B cell (primary cell): ENCODE data around the gene EPSTI1. TPM values are rescaled to one million over a fixed set of nuclear protein-coding genes. Genes with fewer than 3 reads are reported as not detected.

ENCODE experiments used
- ATAC-seq: fragments of 200-7000 bp; cut with Tn5 transposase; one replicate; pipeline ENCODE4 v1.10.0; 2021; ENCODE audit warnings: low read depth, mild to moderate bottlenecking, moderate number of reproducible peaks, moderate library complexity
- CTCF ChIA-PET: fragments of 350-600 bp; sonication (Branson Sonifier 250); formaldehyde crosslinking; loops from one replicate; lab custom pipeline; 2021; ENCODE audit warnings: antibody characterized with exemption, inconsistent platforms; lab: Charles Lee
- POLR2A ChIA-PET: fragments of 350-600 bp; sonication (Branson Sonifier 250); formaldehyde crosslinking; loops from one replicate; lab custom pipeline; 2021; ENCODE audit warnings: antibody characterized with exemption; lab: Charles Lee
- DNase-seq: peaks from one replicate; pipeline ENCODE4 v3.0.0; 2013
- H2AFZ ChIP-seq: 2 replicates; pipeline ENCODE4 v1.6.1; 2012; ENCODE audit warnings: mild to moderate bottlenecking, low read depth, low read length; ENCODE audit not compliant: insufficient read depth, poor library complexity, severe bottlenecking
- H3K27ac ChIP-seq, 2 donors: 1 replicate in 1 of 2; 2 replicates in 1 of 2; pipeline ENCODE4 v1.5.1; 2012 to 2013; ENCODE audit warnings: low read length in 2 of 2, mild to moderate bottlenecking in 2 of 2, moderate library complexity in 1 of 2
- H3K27me3 ChIP-seq, 4 experiments: fragments of 200-600 bp in 1 of 4; sonication (generic) in 1 of 4; replicated peaks in 1 of 4; 1 replicate in 2 of 4; 2 replicates in 2 of 4; pipeline versions ENCODE4 v1.6.1 to v1.7.0; 2013 to 2016; ENCODE audit warnings: low read length in 3 of 4, mild to moderate bottlenecking in 2 of 4, mixed read lengths in 1 of 4, moderate library complexity in 1 of 4; ENCODE audit not compliant: insufficient read depth in 4 of 4, control insufficient read depth in 3 of 4; ENCODE audit errors: control extremely low read depth in 1 of 4
- H3K36me3 ChIP-seq, 2 experiments: replicated peaks in 1 of 2; 1 replicate in 1 of 2; 2 replicates in 1 of 2; pipeline versions ENCODE4 v1.6.1 to v1.7.1; 2013; ENCODE audit warnings: low read length in 1 of 2; ENCODE audit not compliant: insufficient read depth in 2 of 2, control insufficient read depth in 1 of 2; ENCODE audit errors: control extremely low read depth in 1 of 2, extremely low read depth in 1 of 2
- H3K4me1 ChIP-seq, 2 donors: fragments of 200-600 bp in 1 of 2; sonication (generic) in 1 of 2; 1 replicate in 1 of 2; 2 replicates in 1 of 2; pipeline versions ENCODE4 v1.5.1 to v1.6.1; 2013 to 2017; ENCODE audit warnings: low read length in 2 of 2; ENCODE audit not compliant: control insufficient read depth in 2 of 2, insufficient read depth in 2 of 2
- H3K4me2 ChIP-seq: replicated peaks from 2 replicates; pipeline ENCODE3; 2012; ENCODE audit warnings: mild to moderate bottlenecking, low read depth, low read length; ENCODE audit not compliant: poor library complexity, severe bottlenecking
- H3K4me3 ChIP-seq, 5 experiments: fragments of 200-600 bp in 1 of 5; sonication (generic) in 1 of 5; 1 replicate in 3 of 5; 2 replicates in 2 of 5; pipeline versions ENCODE4 v1.5.1 to v1.7.0; 2011 to 2016; ENCODE audit warnings: low read length in 4 of 5, mild to moderate bottlenecking in 4 of 5, low read depth in 2 of 5, control low read depth in 1 of 5, moderate library complexity in 1 of 5; ENCODE audit not compliant: insufficient read depth in 1 of 5; ENCODE audit errors: control extremely low read depth in 1 of 5, extremely low read depth in 1 of 5
- H3K79me2 ChIP-seq: fragments of 200-600 bp; sonication (generic); one replicate; pipeline ENCODE4 v1.6.0; 2016; ENCODE audit warnings: low read length; ENCODE audit not compliant: control insufficient read depth, insufficient read depth
- H3K9ac ChIP-seq: fragments of 200-600 bp; sonication (generic); 2 replicates; pipeline ENCODE4 v1.6.1; 2017; ENCODE audit warnings: mild to moderate bottlenecking, low read length, moderate library complexity
- H3K9me3 ChIP-seq, 3 donors: one replicate each; pipeline versions ENCODE4 v1.6.1 to v1.7.1; 2013; ENCODE audit warnings: low read length in 2 of 3; ENCODE audit not compliant: control insufficient read depth in 2 of 3, insufficient read depth in 1 of 3; ENCODE audit errors: control extremely low read depth in 1 of 3
- H4K20me1 ChIP-seq: 2 replicates; pipeline ENCODE4 v1.6.0; 2012; ENCODE audit warnings: mild to moderate bottlenecking, low read length; ENCODE audit not compliant: insufficient read depth, control insufficient read depth, poor library complexity, severe bottlenecking
- H3K27ac Mint-ChIP-seq: one replicate; pipeline ENCODE4 v1.8.0; 2021; ENCODE audit warnings: mixed read lengths
- H3K27me3 Mint-ChIP-seq: one replicate; pipeline ENCODE4 v1.8.0; 2021; ENCODE audit warnings: mixed read lengths
- H3K4me1 Mint-ChIP-seq: one replicate; pipeline ENCODE4 v1.8.0; 2021; ENCODE audit warnings: mixed read lengths
- H3K4me3 Mint-ChIP-seq: one replicate; pipeline ENCODE4 v1.8.0; 2021; ENCODE audit warnings: mixed read lengths
- H3K9me3 Mint-ChIP-seq: one replicate; pipeline ENCODE4 v1.8.0; 2022; ENCODE audit warnings: mixed read lengths; ENCODE audit not compliant: insufficient read depth
- CTCF ChIP-seq: fragments of 200-600 bp; IDR thresholded peaks from one replicate; pipeline ENCODE4 v1.8.0; 2022; ENCODE audit warnings: antibody characterized with exemption, mild to moderate bottlenecking
- EZH2 ChIP-seq: IDR thresholded peaks from 2 replicates; pipeline ENCODE4 v1.6.1; 2012; ENCODE audit warnings: borderline replicate concordance, low read depth, mild to moderate bottlenecking, moderate library complexity, low read length; ENCODE audit not compliant: insufficient read depth, poor library complexity, severe bottlenecking
- WGBS: methylation state at CpG from one replicate; pipeline ENCODE4 v1.1.5; 2013; ENCODE audit warnings: missing lambda C conversion rate; ENCODE audit not compliant: insufficient coverage; 5-methylcytosine and 5-hydroxymethylcytosine counted together
- intact Hi-C: fragments of 100-400 bp; cut with micrococcal nuclease; formaldehyde crosslinking; loops from one replicate; pipeline ENCODE4 v1.10.0; 2022
- polyA plus RNA-seq: library from polyadenylated mRNA; depleted of rRNA; stranded (reverse); fragments of >200 nt; gene quantifications from 2 replicates; pipeline ENCODE4 v1.2.3, GENCODE V29; 2012
- total RNA-seq, 2 donors: library from RNA; stranded (reverse); fragments of 120-200 nt in 1 of 2; gene quantifications; 1 replicate in 1 of 2; 2 replicates in 1 of 2; pipeline versions ENCODE4 v1.2.3 to v1.2.4, GENCODE V29; 2013 to 2022

The EPSTI1 gene
- total and polyA plus RNA-seq, 2 donors (not counting 1 experiment from before 2014, with no cell fraction given): 13.4 to 41.8 TPM

GRCh38 chr13:43008596-43008995 is 16.6 kb upstream of the EPSTI1 start:
- TF ChIP-seq CTCF (no peak), EZH2 (no peak)
- Mint-ChIP-seq H3K27me3 (no peaks in the 10 kb centered on the region), H3K4me1 (no peaks in the 10 kb centered on the region), H3K4me3 (no peak overlapping the region), H3K27ac (no peak overlapping the region), H3K9me3 (no peaks in the 10 kb centered on the region)
- H3K27ac ChIP-seq: no peak overlapping the region
- DNase-seq (no peak), ATAC-seq (no peak)
- H3K4me3 ChIP-seq: no peak overlapping the region
- CTCF ChIA-PET: no interaction called here
- no peak overlapping the region for H3K4me2 ChIP-seq
- no peak overlapping the region for H2AFZ ChIP-seq
- H3K4me1 ChIP-seq: no peaks in the 10 kb centered on the region
- H4K20me1 ChIP-seq: no peaks in the 10 kb centered on the region
- no peaks in the 10 kb centered on the region for H3K27me3 ChIP-seq
- no peaks in the 10 kb centered on the region for H3K36me3 ChIP-seq
- H3K9ac ChIP-seq: no peak overlapping the region
- H3K79me2 ChIP-seq: no peaks in the 10 kb centered on the region
- 92% methylated on average over 1 of the region's 3 CpGs for WGBS
- intact Hi-C loops: no loop called here
- H3K9me3 ChIP-seq: no peaks in the 10 kb centered on the region
- POLR2A ChIA-PET: no interaction called here

- Histone ChIP-seq H3K27ac (no peak overlapping the region), H3K4me2 (no peak overlapping the region), H3K9ac (no peak overlapping the region), H3K27me3 (no peaks in the 10 kb centered on the region), H2AFZ (no peak overlapping the region), H3K9me3 (peaks cover 0 to 4% (median 0%) of the 10 kb centered on the region in 3 donors), H3K4me3 (no peak overlapping the region), H3K36me3 (no peaks in the 10 kb centered on the region), H3K4me1 (no peaks in the 10 kb centered on the region), H4K20me1 (no peaks in the 10 kb centered on the region), H3K79me2 (no peaks in the 10 kb centered on the region)
- no peaks in the 10 kb centered on the region for H3K27me3 Mint-ChIP-seq
- H3K27ac Mint-ChIP-seq: no peak overlapping the region
- ATAC-seq: no peak
- H3K4me1 Mint-ChIP-seq: no peaks in the 10 kb centered on the region
- ChIA-PET POLR2A (interaction anchor here (0.8 kb wide), 1 partner anchor 20 kb away, joined by 4 read pairs; no protein-coding TSS in a partner anchor), CTCF (interaction anchor here (0.6 kb wide), 1 partner anchor 39 kb away, joined by 4 read pairs; no protein-coding TSS in a partner anchor)
- no peak for DNase-seq
- H3K9me3 Mint-ChIP-seq: no peaks in the 10 kb centered on the region
- no peak for TF ChIP-seq CTCF
- TF ChIP-seq EZH2: no peak
- WGBS: 67% methylated on average over 2 of the region's 3 CpGs
- H3K4me3 Mint-ChIP-seq: no peak overlapping the region
- intact Hi-C loops: no loop called here
Observed at GRCh38 chr13:43006893-43007631, 15.0 kb upstream of the EPSTI1 start.
